Measurements from ENCODE around the gene PRICKLE1. TPM values are rescaled to one million over a fixed set of nuclear protein-coding genes. Genes with fewer than 3 reads are reported as not detected.

Gene PRICKLE1
- total RNA-seq, 3 donors from 2014 or later = 6.4 to 9.4 (median 9.2) TPM

- no peak for DNase-seq (ENCODE audit: low spot score in 2 of 2)
- no peak overlapping the region for H3K4me3 ChIP-seq
- no peaks in the 10 kb centered on the region for H3K27me3 ChIP-seq
- intact Hi-C loops (cut with DNase I; ENCODE audit: low total_unique reads) = no loop called here
- no peaks in the 10 kb centered on the region for H3K36me3 ChIP-seq
- H3K27ac ChIP-seq = no peak overlapping the region
- TF ChIP-seq POLR2AphosphoS5 (IDR thresholded peaks at IDR 0.05) (no peak), CTCF (IDR thresholded peaks at IDR 0.05) (no peak), POLR2A (IDR thresholded peaks at IDR 0.05) (no peak)
- H3K9me3 ChIP-seq = no peaks in the 10 kb centered on the region
- no peaks in the 10 kb centered on the region for H3K4me1 ChIP-seq
Measured at GRCh38 chr12:42474391-42474790, 115.2 kb downstream of the PRICKLE1 start.

GRCh38 chr12:42473561-42473960 is 116.0 kb downstream of the PRICKLE1 start:
- Histone ChIP-seq H3K4me1 (no peaks in the 10 kb centered on the region), H3K27me3 (no peaks in the 10 kb centered on the region), H3K9me3 (no peaks in the 10 kb centered on the region), H3K36me3 (no peaks in the 10 kb centered on the region), H3K27ac (no peak overlapping the region), H3K4me3 (no peak overlapping the region)
- no peak for DNase-seq (ENCODE audit: low spot score in 2 of 2)
- intact Hi-C loops (cut with DNase I; ENCODE audit: low total_unique reads) = no loop called here
- TF ChIP-seq CTCF (IDR thresholded peaks at IDR 0.05) (no peak), POLR2A (IDR thresholded peaks at IDR 0.05) (no peak), POLR2AphosphoS5 (IDR thresholded peaks at IDR 0.05) (no peak)

GRCh38 chr12:42473130-42473529 is 116.4 kb downstream of the PRICKLE1 start:
- Histone ChIP-seq H3K9me3 (no peaks in the 10 kb centered on the region), H3K4me1 (no peaks in the 10 kb centered on the region), H3K36me3 (no peaks in the 10 kb centered on the region), H3K4me3 (no peak overlapping the region), H3K27me3 (no peaks in the 10 kb centered on the region), H3K27ac (no peak overlapping the region)
- TF ChIP-seq CTCF (IDR thresholded peaks at IDR 0.05) (no peak), POLR2A (IDR thresholded peaks at IDR 0.05) (no peak), POLR2AphosphoS5 (IDR thresholded peaks at IDR 0.05) (no peak)
- intact Hi-C loops (cut with DNase I; ENCODE audit: low total_unique reads) = no loop called here
- no peak for DNase-seq (ENCODE audit: low spot score in 2 of 2)

- H3K36me3 ChIP-seq = no peaks in the 10 kb centered on the region
- H3K4me3 ChIP-seq = no peak overlapping the region
- no peak for DNase-seq (ENCODE audit: low spot score in 2 of 2)
- H3K9me3 ChIP-seq = no peaks in the 10 kb centered on the region
- no peaks in the 10 kb centered on the region for H3K4me1 ChIP-seq
- no peak for TF ChIP-seq POLR2A (IDR thresholded peaks at IDR 0.05)
- no peak for TF ChIP-seq POLR2AphosphoS5 (IDR thresholded peaks at IDR 0.05)
- TF ChIP-seq CTCF (IDR thresholded peaks at IDR 0.05) = no peak
- H3K27ac ChIP-seq = no peak overlapping the region
- H3K27me3 ChIP-seq = no peaks in the 10 kb centered on the region
- intact Hi-C loops (cut with DNase I; ENCODE audit: low total_unique reads) = no loop called here
Measured at GRCh38 chr12:42472376-42472775, 117.2 kb downstream of the PRICKLE1 start.

- no peaks in the 10 kb centered on the region for H3K36me3 ChIP-seq
Measured at GRCh38 chr12:42469355-42470175, 120.0 kb downstream of the PRICKLE1 start.

More at GRCh38 chr12:42469355-42470175, 120.0 kb downstream of the PRICKLE1 start:
- no peaks in the 10 kb centered on the region for H3K27me3 ChIP-seq
- no peaks in the 10 kb centered on the region for H3K4me1 ChIP-seq
- no peak for TF ChIP-seq CTCF (IDR thresholded peaks at IDR 0.05)
- no peak for TF ChIP-seq POLR2AphosphoS5 (IDR thresholded peaks at IDR 0.05)
- no peak for TF ChIP-seq POLR2A (IDR thresholded peaks at IDR 0.05)
- DNase-seq (ENCODE audit: low spot score in 2 of 2) = no peak
- no peak overlapping the region for H3K27ac ChIP-seq
- no peaks in the 10 kb centered on the region for H3K9me3 ChIP-seq
- intact Hi-C loops (cut with DNase I; ENCODE audit: low total_unique reads) = no loop called here
- H3K4me3 ChIP-seq = no peak overlapping the region

Measured in breast epithelium (tissue), 4 donors.